Measurements from ENCODE around the gene RAMACL. TPM values are rescaled to one million over a fixed set of nuclear protein-coding genes. Genes with fewer than 3 reads are reported as not detected.

RAMACL gene
- total RNA-seq, 1 experiment from 2014 or later: 0.28 TPM

GRCh38 chr6:166610069-166610468 lies 23.6 kb upstream of the RAMACL start:
- Mint-ChIP-seq H3K9me3 (no peaks in the 10 kb centered on the region), H3K27ac (peak overlapping the region; percentile 4 to 41 (median 14); a peak in 5 of 7 replicates), H3K4me1 (peaks cover 23 to 27% of the 10 kb centered on the region in 2 experiments), H3K27me3 (ENCODE audit: low read depth) (no peaks in the 10 kb centered on the region), H3K36me3 (ENCODE audit: insufficient read depth in 1 of 3, low read depth in 3 of 3) (peaks cover 0 to 3% (median 0%) of the 10 kb centered on the region in 3 experiments; a peak in 2 of 7 replicates), H3K4me3 (peak overlapping the region in 1 of 2 experiments; percentile 61; a peak in 3 of 5 replicates)
- Histone ChIP-seq H3K23ac (ENCODE audit: insufficient read length, low read depth, low read length) (no peak overlapping the region), H3K27me3 (ENCODE audit: insufficient read depth, low read length) (no peaks in the 10 kb centered on the region), H4K8ac (replicated peaks; ENCODE audit: insufficient read length, low read depth, low read length) (no peak overlapping the region), H3K23me2 (ENCODE audit: insufficient read length, low read depth, low read length, poor library complexity, severe bottlenecking) (no peaks in the 10 kb centered on the region), H3K79me2 (ENCODE audit: insufficient read depth, low read length) (peaks cover 3% of the 10 kb centered on the region; the same call in 1 of the 2 replicates), H3K9ac (ENCODE audit: extremely low read depth, insufficient read length, low read length) (no peak overlapping the region), H4K20me1 (ENCODE audit: control insufficient read depth, insufficient read depth, insufficient read length) (no peaks in the 10 kb centered on the region), H3K18ac (ENCODE audit: insufficient read length, low read depth, low read length) (no peak overlapping the region), H3K79me1 (ENCODE audit: insufficient read depth, low read depth, low read length, poor library complexity, severe bottlenecking) (peaks cover 2% of the 10 kb centered on the region), H3K4ac (ENCODE audit: low read depth, low read length) (no peak overlapping the region), H2AK5ac (ENCODE audit: insufficient read length, low read length) (peak overlapping the region; percentile 30), H3K4me1 (ENCODE audit: insufficient read depth, low read length) (peaks cover 1% of the 10 kb centered on the region; the same call in 1 of the 2 replicates), H3K56ac (ENCODE audit: insufficient read length, low read depth, low read length) (no peak overlapping the region), H2BK12ac (ENCODE audit: insufficient read length, low read depth, low read length) (no peak overlapping the region), H2BK15ac (ENCODE audit: low read depth, low read length) (no peak overlapping the region), H4K91ac (ENCODE audit: insufficient read length, low read depth, low read length) (no peak overlapping the region), H3K4me2 (ENCODE audit: insufficient read depth, insufficient read length, low read length) (no peak overlapping the region), H3K27ac (ENCODE audit: insufficient read length, low read depth, low read length) (no peak overlapping the region), H3K14ac (ENCODE audit: insufficient read depth, low read length) (no peak overlapping the region), H2BK20ac (ENCODE audit: low read depth, low read length, poor library complexity, severe bottlenecking) (no peak overlapping the region), H2AFZ (ENCODE audit: low read length) (no peak overlapping the region), H2BK5ac (ENCODE audit: insufficient read length, low read length) (no peak overlapping the region), H3T11ph (ENCODE audit: low read length) (no peak overlapping the region), H2BK120ac (ENCODE audit: low read depth, low read length, poor library complexity, severe bottlenecking) (no peak overlapping the region), H4K5ac (ENCODE audit: insufficient read length, low read depth, low read length) (no peak overlapping the region), H3K9me3 (ENCODE audit: control insufficient read depth, low read depth, low read length) (no peaks in the 10 kb centered on the region)
- no peak for DNase-seq
- no peak for TF ChIP-seq CTCF (conservative IDR thresholded peaks at IDR 0.05)
- WGBS (ENCODE audit: extremely low coverage, insufficient read length, low lambda C conversion rate): no CpG with 5 or more reads among the region's 9 CpGs

Data from H9 (cell line).